H7 (cell line): ENCODE results near the gene ATAD3B. TPM values are rescaled to one million over a fixed set of nuclear protein-coding genes. Genes with fewer than 3 reads are reported as not detected.
A peak's percentile ranks its signal among the peaks of the same experiment; 100 is the strongest.
"Not testable (repeated sequence)": the region's sequence is repeated elsewhere in the genome, so short reads cannot be mapped to it uniquely, and the experiment has no call there.

Experiments
- DNase-seq: peaks from one replicate; pipeline ENCODE4 v3.0.0; 2012
- H3K27me3 ChIP-seq: 2 replicates; pipeline ENCODE4 v1.6.0; 2011; ENCODE audit warnings: mild to moderate bottlenecking, low read length; ENCODE audit not compliant: control insufficient read depth, insufficient read depth
- H3K36me3 ChIP-seq: replicated peaks from 2 replicates; pipeline ENCODE4 v1.5.1; 2011; ENCODE audit warnings: low read length; ENCODE audit not compliant: control insufficient read depth, insufficient read depth
- H3K4me3 ChIP-seq: 2 replicates; pipeline ENCODE4 v1.5.1; 2011; ENCODE audit warnings: low read depth, mild to moderate bottlenecking, control low read depth, low read length, moderate library complexity; ENCODE audit not compliant: insufficient read depth
- total RNA-seq: library from RNA; depleted of rRNA; stranded (reverse); fragments of >200 nt; shearing (Covaris generic); gene quantifications from 2 replicates; pipeline ENCODE4 v1.2.3, GENCODE V29; 2014

Gene ATAD3B
- total RNA-seq, 1 experiment from 2014 or later: 43.5 TPM

- H3K36me3 ChIP-seq: no peaks in the 10 kb centered on the region
- H3K4me3 ChIP-seq: no peak overlapping the region
- no peaks in the 10 kb centered on the region for H3K27me3 ChIP-seq
- no peak for DNase-seq
Measured at GRCh38 chr1:1452882-1453281, 18.7 kb upstream of the ATAD3B start.

- not testable (repeated sequence) for DNase-seq, H3K27me3 ChIP-seq, H3K4me3 ChIP-seq, H3K36me3 ChIP-seq
Measured at GRCh38 chr1:1454286-1455056, 17.1 kb upstream of the ATAD3B start.

GRCh38 chr1:1455366-1455884 lies 16.1 kb upstream of the ATAD3B start:
- no peaks in the 10 kb centered on the region for H3K27me3 ChIP-seq
- DNase-seq: no peak
- no peak overlapping the region for H3K4me3 ChIP-seq
- H3K36me3 ChIP-seq: no peaks in the 10 kb centered on the region

- DNase-seq, H3K4me3 ChIP-seq, H3K36me3 ChIP-seq, H3K27me3 ChIP-seq: not testable (repeated sequence)
Measured at GRCh38 chr1:1455934-1456333, 15.6 kb upstream of the ATAD3B start.

- H3K36me3 ChIP-seq, H3K4me3 ChIP-seq, H3K27me3 ChIP-seq, DNase-seq: not testable (repeated sequence)
Measured at GRCh38 chr1:1456683-1457255, 14.8 kb upstream of the ATAD3B start.

- H3K4me3 ChIP-seq, H3K36me3 ChIP-seq, DNase-seq, H3K27me3 ChIP-seq: not testable (repeated sequence)
Measured at GRCh38 chr1:1459156-1459555, 12.4 kb upstream of the ATAD3B start.

GRCh38 chr1:1459711-1460110 lies 11.9 kb upstream of the ATAD3B start:
- not testable (repeated sequence) for H3K27me3 ChIP-seq, DNase-seq, H3K36me3 ChIP-seq, H3K4me3 ChIP-seq

- H3K4me3 ChIP-seq: no peak overlapping the region
Measured at GRCh38 chr1:1460540-1461130, 10.9 kb upstream of the ATAD3B start.

GRCh38 chr1:1461721-1462317 lies 9.7 kb upstream of the ATAD3B start:
- no peak overlapping the region for H3K4me3 ChIP-seq
- no peaks in the 10 kb centered on the region for H3K27me3 ChIP-seq
- peak; percentile 21 for DNase-seq
- no peaks in the 10 kb centered on the region for H3K36me3 ChIP-seq

More at GRCh38 chr1:1460540-1461130, 10.9 kb upstream of the ATAD3B start:
- no peaks in the 10 kb centered on the region for H3K27me3 ChIP-seq
- no peaks in the 10 kb centered on the region for H3K36me3 ChIP-seq
- peak; percentile 20 for DNase-seq

- H3K36me3 ChIP-seq: no peaks in the 10 kb centered on the region
- no peaks in the 10 kb centered on the region for H3K27me3 ChIP-seq
- no peak overlapping the region for H3K4me3 ChIP-seq
- peak; percentile 52 for DNase-seq
Measured at GRCh38 chr1:1462318-1462966, 9.1 kb upstream of the ATAD3B start.

GRCh38 chr1:1463312-1463711 lies 8.3 kb upstream of the ATAD3B start:
- H3K27me3 ChIP-seq: no peaks in the 10 kb centered on the region
- no peak overlapping the region for H3K4me3 ChIP-seq
- DNase-seq: no peak
- H3K36me3 ChIP-seq: no peaks in the 10 kb centered on the region

- not testable (repeated sequence) for H3K27me3 ChIP-seq, H3K36me3 ChIP-seq, DNase-seq, H3K4me3 ChIP-seq
Measured at GRCh38 chr1:1468196-1468985, 3.2 kb upstream of the ATAD3B start.

GRCh38 chr1:1470626-1471388 lies 758 bp upstream of the ATAD3B start:
- H3K27me3 ChIP-seq: no peaks in the 10 kb centered on the region
- DNase-seq: peak; percentile 20
- peak overlapping the region; percentile 71 for H3K4me3 ChIP-seq
- no peaks in the 10 kb centered on the region for H3K36me3 ChIP-seq
